Activated CD8-positive, alpha-beta memory T cell treated with anti-CD3 and anti-CD28 coated beads, Interleukin-2, amount 50 U/mL, for 1 hour (primary cell): ENCODE data around the gene MAP2K2.

Experiments
- DNase-seq: peaks from one replicate; pipeline ENCODE4 v3.0.0-alpha.2; 2020; ENCODE audit errors: extremely low read depth

Gene MAP2K2

DNA sequence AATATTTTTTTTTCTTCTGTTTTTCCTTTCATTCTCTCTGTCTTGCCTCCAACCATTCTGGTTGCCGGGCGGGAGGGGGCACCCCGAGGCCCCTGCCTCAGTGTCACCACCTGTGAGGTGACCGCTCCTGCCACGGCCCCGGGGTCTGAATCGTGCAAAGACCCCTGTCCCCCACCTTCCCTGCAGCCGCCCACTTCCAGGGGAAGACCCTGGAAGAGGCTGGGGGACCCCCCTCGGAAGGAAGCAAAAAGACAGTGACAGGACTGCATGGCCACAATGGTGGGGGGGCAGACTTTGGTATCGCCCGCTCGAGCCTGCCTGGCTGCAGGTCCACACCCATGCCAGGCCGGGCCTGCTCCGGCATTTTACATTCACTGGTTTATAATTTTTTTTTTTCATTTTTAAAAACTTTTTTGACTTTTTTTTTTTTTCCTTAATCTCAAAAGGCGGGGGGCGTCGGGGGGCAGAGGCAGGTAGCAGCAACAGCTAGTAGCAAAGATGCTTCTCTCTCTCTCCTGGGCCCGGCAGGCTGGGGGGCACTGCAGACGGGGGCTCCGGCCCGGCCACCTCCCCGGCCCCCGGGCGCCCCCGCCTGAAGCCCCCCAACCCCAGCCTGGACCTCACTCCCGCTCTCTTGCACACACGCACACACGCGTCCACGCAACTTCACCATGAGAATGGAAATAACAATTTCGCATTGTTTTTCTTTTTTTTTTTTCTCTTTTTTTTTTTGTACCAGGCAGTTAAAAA, 79.8 kb downstream of the MAP2K2 start:
- no peak for DNase-seq

DNA sequence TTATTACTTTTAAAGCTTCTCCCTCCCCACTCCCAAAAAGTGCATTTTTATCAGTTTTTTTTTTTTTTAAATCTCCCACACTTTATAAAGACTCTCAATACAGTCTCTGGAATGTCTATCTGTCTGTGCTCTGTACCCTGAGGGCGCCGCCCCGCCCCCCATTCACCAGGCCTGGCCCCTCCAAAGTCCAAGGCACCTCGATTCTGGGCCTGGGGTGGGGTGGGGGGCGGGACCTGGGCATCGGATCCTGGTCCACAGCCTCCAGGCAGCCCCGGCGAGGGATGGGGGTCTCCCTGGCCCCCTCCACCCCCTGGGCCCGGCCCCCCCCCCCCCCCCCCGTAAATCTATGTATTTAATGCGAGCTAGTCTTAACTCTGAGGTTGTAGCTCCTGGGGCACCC, 80.5 kb downstream of the MAP2K2 start:
- no peak for DNase-seq

GRCh38 chr19:4042731-4043082, 81.2 kb downstream of the MAP2K2 start:
- no peak for DNase-seq

DNA sequence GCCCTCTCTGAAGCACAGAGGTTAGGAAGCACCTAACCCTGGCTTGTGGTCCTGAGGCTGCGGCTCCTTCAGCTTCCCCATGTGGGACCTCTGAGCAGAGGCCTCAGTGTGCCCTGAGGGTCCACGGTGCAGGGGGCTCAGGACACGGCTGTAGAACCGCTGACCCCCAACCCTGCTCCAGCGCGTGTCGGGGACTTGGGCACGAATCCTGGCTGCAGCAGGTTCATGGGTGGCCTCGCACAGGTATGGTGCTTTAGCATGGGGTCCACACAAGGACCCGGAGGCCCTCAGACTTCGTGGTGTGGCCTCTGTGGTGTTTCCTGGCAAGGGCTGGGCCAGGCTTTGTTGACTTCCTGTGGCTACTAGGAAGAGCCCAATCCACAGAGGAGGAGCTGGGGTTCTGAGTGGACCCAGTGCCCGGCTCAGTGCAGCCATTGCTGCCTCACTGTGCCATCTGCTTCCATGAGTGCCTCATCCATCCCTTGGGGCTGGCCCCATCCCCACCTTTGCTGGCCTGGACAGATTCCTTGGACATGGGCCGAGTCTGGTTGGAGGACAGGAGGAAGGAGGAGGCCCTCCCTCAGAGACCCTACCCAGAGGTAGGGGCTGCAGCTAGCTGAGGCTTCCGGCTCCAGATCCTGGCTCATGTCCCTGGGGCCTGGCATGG, 81.7 kb downstream of the MAP2K2 start:
- DNase-seq = no peak
